ENCODE data around the gene TEPSIN.

Gene TEPSIN

GRCh38 chr17:81210868-81211267 lies 28.0 kb downstream of the TEPSIN start:
- no peaks in the 10 kb centered on the region for H3K9me3 ChIP-seq (ENCODE audit: insufficient read depth, low read length, severe bottlenecking)
- H3K79me2 ChIP-seq (ENCODE audit: insufficient read depth, low read length) = peaks cover 7% of the 10 kb centered on the region
- H3K36me3 ChIP-seq (ENCODE audit: insufficient read depth, low read length) = peaks cover 28% of the 10 kb centered on the region
- TF ChIP-seq EZH2 (IDR thresholded peaks at IDR 0.05; ENCODE audit: borderline replicate concordance, low read depth, low read length, severe bottlenecking) (no peak), CTCF (IDR thresholded peaks at IDR 0.05; ENCODE audit: borderline replicate concordance, extremely low read depth, low read length, poor library complexity, severe bottlenecking) (no peak)
- H3K27ac ChIP-seq (ENCODE audit: low read length) = no peak overlapping the region
- H3K9ac ChIP-seq (ENCODE audit: low read depth, low read length) = no peak overlapping the region
- no peak overlapping the region for H3K4me2 ChIP-seq (ENCODE audit: insufficient read depth, low read length)
- H2AFZ ChIP-seq (ENCODE audit: low read depth, low read length) = no peak overlapping the region
- no peak for ATAC-seq (ENCODE audit: insufficient read depth, low read depth)
- H3K4me3 ChIP-seq (ENCODE audit: low read depth in 1 of 2, low read length in 2 of 2) = no peak overlapping the region
- peaks cover 30% of the 10 kb centered on the region for H4K20me1 ChIP-seq (ENCODE audit: insufficient read depth, low read length)
- H3K4me1 ChIP-seq (ENCODE audit: insufficient read depth, low read length) = no peaks in the 10 kb centered on the region
- DNase-seq = no peak
- no peaks in the 10 kb centered on the region for H3K27me3 ChIP-seq (ENCODE audit: insufficient read depth, low read length, poor library complexity)

- H3K27me3 ChIP-seq (ENCODE audit: insufficient read depth, low read length, poor library complexity) = no peaks in the 10 kb centered on the region
- H3K4me2 ChIP-seq (ENCODE audit: insufficient read depth, low read length) = no peak overlapping the region
- ATAC-seq (ENCODE audit: insufficient read depth, low read depth) (no peak), DNase-seq (no peak)
- no peaks in the 10 kb centered on the region for H3K9me3 ChIP-seq (ENCODE audit: insufficient read depth, low read length, severe bottlenecking)
- no peak overlapping the region for H3K9ac ChIP-seq (ENCODE audit: low read depth, low read length)
- H4K20me1 ChIP-seq (ENCODE audit: insufficient read depth, low read length) = peaks cover 30% of the 10 kb centered on the region
- H2AFZ ChIP-seq (ENCODE audit: low read depth, low read length) = no peak overlapping the region
- H3K4me1 ChIP-seq (ENCODE audit: insufficient read depth, low read length) = no peaks in the 10 kb centered on the region
- H3K36me3 ChIP-seq (ENCODE audit: insufficient read depth, low read length) = peaks cover 28% of the 10 kb centered on the region
- TF ChIP-seq EZH2 (IDR thresholded peaks at IDR 0.05; ENCODE audit: borderline replicate concordance, low read depth, low read length, severe bottlenecking) = no peak
- TF ChIP-seq CTCF (IDR thresholded peaks at IDR 0.05; ENCODE audit: borderline replicate concordance, extremely low read depth, low read length, poor library complexity, severe bottlenecking) = no peak
- H3K4me3 ChIP-seq (ENCODE audit: low read depth in 1 of 2, low read length in 2 of 2) = no peak overlapping the region
- H3K27ac ChIP-seq (ENCODE audit: low read length) = no peak overlapping the region
- peaks cover 7% of the 10 kb centered on the region for H3K79me2 ChIP-seq (ENCODE audit: insufficient read depth, low read length)
Measured at GRCh38 chr17:81210466-81210865, 28.4 kb downstream of the TEPSIN start.

- Histone ChIP-seq H3K4me1 (ENCODE audit: insufficient read depth, low read length) (no peaks in the 10 kb centered on the region), H3K27ac (ENCODE audit: low read length) (no peak overlapping the region), H3K36me3 (ENCODE audit: insufficient read depth, low read length) (peaks cover 37% of the 10 kb centered on the region), H3K27me3 (ENCODE audit: insufficient read depth, low read length, poor library complexity) (no peaks in the 10 kb centered on the region), H3K4me3 (ENCODE audit: low read depth in 1 of 2, low read length in 2 of 2) (no peak overlapping the region), H3K9me3 (ENCODE audit: insufficient read depth, low read length, severe bottlenecking) (no peaks in the 10 kb centered on the region), H3K79me2 (ENCODE audit: insufficient read depth, low read length) (peaks cover 7% of the 10 kb centered on the region), H3K4me2 (ENCODE audit: insufficient read depth, low read length) (no peak overlapping the region), H2AFZ (ENCODE audit: low read depth, low read length) (no peak overlapping the region), H3K9ac (ENCODE audit: low read depth, low read length) (no peak overlapping the region), H4K20me1 (ENCODE audit: insufficient read depth, low read length) (peaks cover 30% of the 10 kb centered on the region)
- no peak for ATAC-seq (ENCODE audit: insufficient read depth, low read depth)
- no peak for DNase-seq
- no peak for TF ChIP-seq CTCF (IDR thresholded peaks at IDR 0.05; ENCODE audit: borderline replicate concordance, extremely low read depth, low read length, poor library complexity, severe bottlenecking)
- TF ChIP-seq EZH2 (IDR thresholded peaks at IDR 0.05; ENCODE audit: borderline replicate concordance, low read depth, low read length, severe bottlenecking) = no peak
Measured at GRCh38 chr17:81209141-81209540, 29.7 kb downstream of the TEPSIN start.

GRCh38 chr17:81208651-81209050 lies 30.2 kb downstream of the TEPSIN start:
- peaks cover 42% of the 10 kb centered on the region for H3K36me3 ChIP-seq (ENCODE audit: insufficient read depth, low read length)
- H3K9ac ChIP-seq (ENCODE audit: low read depth, low read length) = no peak overlapping the region
- no peaks in the 10 kb centered on the region for H3K27me3 ChIP-seq (ENCODE audit: insufficient read depth, low read length, poor library complexity)
- no peak overlapping the region for H3K4me3 ChIP-seq (ENCODE audit: low read depth in 1 of 2, low read length in 2 of 2)
- peaks cover 28% of the 10 kb centered on the region for H4K20me1 ChIP-seq (ENCODE audit: insufficient read depth, low read length)
- peaks cover 6% of the 10 kb centered on the region for H3K79me2 ChIP-seq (ENCODE audit: insufficient read depth, low read length)
- TF ChIP-seq CTCF (IDR thresholded peaks at IDR 0.05; ENCODE audit: borderline replicate concordance, extremely low read depth, low read length, poor library complexity, severe bottlenecking) (no peak), EZH2 (IDR thresholded peaks at IDR 0.05; ENCODE audit: borderline replicate concordance, low read depth, low read length, severe bottlenecking) (no peak)
- no peaks in the 10 kb centered on the region for H3K4me1 ChIP-seq (ENCODE audit: insufficient read depth, low read length)
- ATAC-seq (ENCODE audit: insufficient read depth, low read depth) = no peak
- no peak overlapping the region for H2AFZ ChIP-seq (ENCODE audit: low read depth, low read length)
- no peak overlapping the region for H3K27ac ChIP-seq (ENCODE audit: low read length)
- no peak for DNase-seq
- H3K4me2 ChIP-seq (ENCODE audit: insufficient read depth, low read length) = no peak overlapping the region
- H3K9me3 ChIP-seq (ENCODE audit: insufficient read depth, low read length, severe bottlenecking) = no peaks in the 10 kb centered on the region

All from DND-41 (cell line).